Stomach smooth muscle (tissue), 2 donors: ENCODE measurements around the gene RGS3.

Experiments used
- H3K27ac ChIP-seq: one replicate; pipeline ENCODE4 v1.7.0; 2013; ENCODE audit warnings: mild to moderate bottlenecking, low read length, inconsistent platforms
- H3K27me3 ChIP-seq, 2 donors: one replicate each; pipeline ENCODE4 v1.7.0; 2013; ENCODE audit warnings: low read length in 2 of 2; ENCODE audit not compliant: insufficient read depth in 2 of 2, control insufficient read depth in 1 of 2
- H3K36me3 ChIP-seq, 2 donors: one replicate each; pipeline ENCODE4 v1.7.0; 2013; ENCODE audit warnings: low read length in 2 of 2; ENCODE audit not compliant: control insufficient read depth in 2 of 2, insufficient read depth in 2 of 2
- H3K4me1 ChIP-seq: one replicate; pipeline ENCODE4 v1.7.0; 2013; ENCODE audit warnings: low read length; ENCODE audit not compliant: control insufficient read depth, insufficient read depth
- H3K4me3 ChIP-seq, 2 donors: one replicate each; pipeline ENCODE4 v1.7.0; 2013; ENCODE audit warnings: low read length in 2 of 2
- H3K9ac ChIP-seq, 2 donors: one replicate each; pipeline ENCODE4 v1.7.0; 2013; ENCODE audit warnings: low read length in 2 of 2, mild to moderate bottlenecking in 1 of 2
- H3K9me3 ChIP-seq, 2 donors: one replicate each; pipeline ENCODE4 v1.7.0; 2013; ENCODE audit warnings: low read length in 2 of 2; ENCODE audit not compliant: control insufficient read depth in 2 of 2
- donor health status: healthy.
- donor health status: Pancreatic carcinoma.

RGS3 gene

GRCh38 chr9:113572076-113572861, 108.7 kb downstream of the RGS3 start:
- Histone ChIP-seq H3K36me3 (no peaks in the 10 kb centered on the region), H3K4me3 (no peak overlapping the region), H3K9ac (no peak overlapping the region), H3K27me3 (no peaks in the 10 kb centered on the region), H3K9me3 (no peaks in the 10 kb centered on the region), H3K4me1 (peaks cover 53% of the 10 kb centered on the region), H3K27ac (no peak overlapping the region)

GRCh38 chr9:113573046-113573958, 109.8 kb downstream of the RGS3 start:
- Histone ChIP-seq H3K27ac (no peak overlapping the region), H3K9ac (no peak overlapping the region), H3K36me3 (no peaks in the 10 kb centered on the region), H3K9me3 (no peaks in the 10 kb centered on the region), H3K4me1 (peaks cover 49% of the 10 kb centered on the region), H3K4me3 (no peak overlapping the region), H3K27me3 (no peaks in the 10 kb centered on the region)

GRCh38 chr9:113573959-113574352, 110.4 kb downstream of the RGS3 start:
- Histone ChIP-seq H3K36me3 (peaks cover 0 to 1% of the 10 kb centered on the region in 2 donors), H3K27me3 (no peaks in the 10 kb centered on the region), H3K9me3 (no peaks in the 10 kb centered on the region), H3K9ac (peak overlapping the region in 1 of 2 donors; percentile 21), H3K4me1 (peaks cover 49% of the 10 kb centered on the region), H3K27ac (peak overlapping the region; percentile 46), H3K4me3 (no peak overlapping the region)

GRCh38 chr9:113574441-113575262, 111.1 kb downstream of the RGS3 start:
- H3K27ac ChIP-seq: peak overlapping the region; percentile 46
- peaks cover 49% of the 10 kb centered on the region for H3K4me1 ChIP-seq
- H3K27me3 ChIP-seq: no peaks in the 10 kb centered on the region
- no peak overlapping the region for H3K4me3 ChIP-seq
- peak overlapping the region in 1 of 2 donors; percentile 21 for H3K9ac ChIP-seq
- peaks cover 0 to 2% of the 10 kb centered on the region in 2 donors for H3K36me3 ChIP-seq
- no peaks in the 10 kb centered on the region for H3K9me3 ChIP-seq

GRCh38 chr9:113577525-113578261, 114.2 kb downstream of the RGS3 start:
- H3K9ac ChIP-seq: no peak overlapping the region
- H3K9me3 ChIP-seq: no peaks in the 10 kb centered on the region
- no peak overlapping the region for H3K4me3 ChIP-seq

GRCh38 chr9:113578279-113578865, 114.8 kb downstream of the RGS3 start:
- no peaks in the 10 kb centered on the region for H3K9me3 ChIP-seq
- H3K27me3 ChIP-seq: no peaks in the 10 kb centered on the region
- H3K36me3 ChIP-seq: peaks cover under 1 to 2% of the 10 kb centered on the region in 2 donors
- no peak overlapping the region for H3K9ac ChIP-seq
- H3K4me1 ChIP-seq: peaks cover 60% of the 10 kb centered on the region
- peak overlapping the region; percentile 81 for H3K27ac ChIP-seq
- H3K4me3 ChIP-seq: no peak overlapping the region

More at GRCh38 chr9:113577525-113578261, 114.2 kb downstream of the RGS3 start:
- peaks cover 62% of the 10 kb centered on the region for H3K4me1 ChIP-seq
- H3K27ac ChIP-seq: peak overlapping the region; percentile 81
- H3K27me3 ChIP-seq: no peaks in the 10 kb centered on the region
- peaks cover 0 to 2% of the 10 kb centered on the region in 2 donors for H3K36me3 ChIP-seq

- no peak overlapping the region for H3K4me3 ChIP-seq
- no peaks in the 10 kb centered on the region for H3K27me3 ChIP-seq
- peaks cover 2 to 5% of the 10 kb centered on the region in 2 donors for H3K36me3 ChIP-seq
- peak overlapping the region; percentile 81 for H3K27ac ChIP-seq
- H3K4me1 ChIP-seq: peaks cover 56% of the 10 kb centered on the region
- H3K9ac ChIP-seq: peak overlapping the region in 1 of 2 donors; percentile 13
- no peaks in the 10 kb centered on the region for H3K9me3 ChIP-seq
These were observed 115.4 kb downstream of the RGS3 start for GRCh38 chr9:113578882-113579282.

- Histone ChIP-seq H3K36me3 (peaks cover 5 to 10% of the 10 kb centered on the region in 2 donors), H3K4me1 (peaks cover 52% of the 10 kb centered on the region), H3K27ac (peak overlapping the region; percentile 81), H3K27me3 (no peaks in the 10 kb centered on the region), H3K4me3 (no peak overlapping the region), H3K9me3 (no peaks in the 10 kb centered on the region), H3K9ac (peak overlapping the region in 1 of 2 donors; percentile 29)
These were observed 115.9 kb downstream of the RGS3 start for GRCh38 chr9:113579283-113580040.
